HG02884 (cell line): ENCODE data around the gene CITED1.
A peak's percentile ranks its signal among the peaks of the same experiment; 100 is the strongest.

Experiments used
- ATAC-seq: cut with Tn5 transposase; IDR thresholded peaks from one replicate; pipeline ENCODE4 v1.9.1; 2021; ENCODE audit warnings: mild to moderate bottlenecking, moderate library complexity; ENCODE audit not compliant: unreplicated experiment

The CITED1 gene

DNA sequence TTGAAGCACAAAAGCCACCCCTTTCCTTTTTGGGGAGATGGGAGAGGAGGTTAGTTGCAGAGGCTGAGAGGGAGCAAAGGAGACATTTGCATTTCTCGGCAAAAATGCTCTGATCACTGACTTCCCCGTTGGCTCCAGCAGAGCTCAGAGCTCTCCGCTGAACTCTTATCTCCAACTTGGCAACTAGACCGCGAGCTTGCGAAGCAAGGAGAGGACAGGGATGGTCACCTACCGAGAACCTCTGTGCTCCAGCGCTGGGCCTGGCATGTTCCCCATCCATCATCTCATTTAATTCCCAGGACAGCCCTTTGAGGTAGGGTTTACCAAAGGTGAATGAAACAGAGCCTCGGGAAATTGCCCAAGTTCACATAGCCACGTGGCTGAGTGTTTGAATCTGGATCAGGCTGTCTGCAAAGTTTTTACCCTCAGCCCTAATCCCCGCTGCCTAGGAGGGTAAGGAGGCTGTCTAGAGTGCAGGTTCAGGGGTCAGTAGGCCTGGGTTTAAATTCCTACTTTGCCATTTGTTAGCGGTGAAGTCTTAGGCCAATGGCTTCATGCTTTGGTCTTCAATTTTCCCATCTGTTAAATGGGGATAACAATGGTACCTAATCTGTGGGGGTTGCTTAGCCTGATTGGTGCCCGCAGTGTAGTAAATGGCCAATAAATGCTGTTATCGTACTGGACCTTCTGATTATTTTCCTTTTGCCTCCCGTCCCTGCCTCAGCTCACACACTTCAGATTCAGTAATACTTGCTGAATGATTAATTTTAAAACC, 3.8 kb upstream of the CITED1 start:
- no peak for ATAC-seq

GRCh38 chrX:72308566-72309296, 3.0 kb upstream of the CITED1 start:
- ATAC-seq: no peak

- ATAC-seq: no peak
Observed at GRCh38 chrX:72308209-72308565, 2.5 kb upstream of the CITED1 start.

DNA sequence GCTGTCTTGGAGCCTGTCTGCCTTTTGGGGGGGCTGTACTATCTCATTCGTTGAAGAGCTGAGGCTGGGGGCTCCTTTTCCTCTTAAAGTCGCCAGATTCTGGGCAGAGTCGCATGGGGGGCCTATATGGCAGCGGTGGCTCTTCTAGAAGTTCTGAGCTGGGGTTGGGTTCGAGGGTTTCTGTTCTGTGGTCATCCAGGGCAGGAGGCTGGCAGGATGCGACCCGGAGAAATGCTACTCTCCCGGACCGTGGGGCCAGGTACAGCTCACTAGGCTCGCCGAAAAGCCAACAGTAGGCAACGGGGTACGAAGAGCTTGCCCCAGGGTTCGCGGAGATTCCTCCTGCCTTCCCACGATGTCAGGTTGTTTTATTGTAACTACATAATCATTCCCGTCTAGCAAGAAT, 1.9 kb upstream of the CITED1 start:
- no peak for ATAC-seq

DNA sequence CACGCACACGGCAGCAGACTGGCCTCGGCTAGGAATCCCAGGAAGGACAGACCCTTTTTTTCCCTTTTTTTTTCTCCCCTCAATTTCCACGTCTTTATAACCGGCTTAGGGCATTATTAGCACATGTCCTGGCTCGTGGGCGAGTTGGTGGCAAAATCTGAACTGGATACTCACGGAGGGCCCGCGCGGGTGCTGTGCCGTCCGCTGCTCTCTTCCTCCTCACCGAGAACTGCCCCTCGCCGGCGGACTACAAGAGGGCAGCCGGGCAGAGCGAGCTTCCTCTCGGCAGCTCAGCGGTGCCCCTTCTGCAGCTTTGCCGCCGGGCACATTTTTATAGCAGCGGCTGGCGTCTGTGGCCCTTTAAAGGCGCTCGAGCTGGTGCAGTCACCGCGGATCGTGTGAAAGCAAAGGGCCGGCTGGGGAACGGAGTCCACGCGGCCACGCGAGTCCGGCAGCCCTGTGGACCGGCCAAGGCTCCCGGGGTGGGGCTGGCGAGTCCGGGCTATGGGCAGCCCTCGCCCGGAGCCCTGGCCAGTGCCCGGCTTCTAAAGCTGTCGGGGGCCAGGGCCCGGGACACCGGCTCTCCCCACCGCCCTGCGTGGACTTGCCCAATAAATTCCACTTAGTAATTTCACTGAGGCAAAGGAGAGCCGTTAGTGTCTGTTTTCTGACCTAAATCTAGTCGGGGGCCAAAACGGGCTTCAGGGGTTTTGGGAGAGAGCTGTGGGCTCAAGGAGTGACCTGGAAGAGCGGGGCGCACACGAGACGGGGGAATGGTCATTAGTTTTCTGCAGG, 1.3 kb upstream of the CITED1 start:
- peak; percentile 49 for ATAC-seq

GRCh38 chrX:72306085-72306801, 529 bp upstream of the CITED1 start:
- ATAC-seq: no peak

DNA sequence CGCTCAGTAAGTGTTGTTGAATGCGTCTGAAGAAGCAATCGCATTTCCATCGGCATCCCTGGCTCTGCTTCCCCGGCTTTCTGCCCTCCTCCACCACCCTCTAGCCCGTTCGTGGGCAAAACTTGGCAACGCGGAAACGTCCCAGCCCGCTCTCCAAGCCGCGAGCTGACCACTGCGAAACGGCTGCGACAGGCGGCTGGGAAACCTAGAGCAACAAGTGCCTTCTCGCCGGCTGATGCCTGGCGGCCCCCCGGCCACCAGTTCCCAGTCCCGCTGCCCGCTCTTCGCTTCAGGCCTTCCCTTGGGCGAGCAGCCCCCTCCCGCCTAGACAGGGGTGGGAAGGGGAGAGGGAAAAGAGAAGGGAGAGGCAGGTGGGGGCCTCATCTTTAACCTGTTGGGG, 837 bp downstream of the CITED1 start:
- no peak for ATAC-seq

DNA sequence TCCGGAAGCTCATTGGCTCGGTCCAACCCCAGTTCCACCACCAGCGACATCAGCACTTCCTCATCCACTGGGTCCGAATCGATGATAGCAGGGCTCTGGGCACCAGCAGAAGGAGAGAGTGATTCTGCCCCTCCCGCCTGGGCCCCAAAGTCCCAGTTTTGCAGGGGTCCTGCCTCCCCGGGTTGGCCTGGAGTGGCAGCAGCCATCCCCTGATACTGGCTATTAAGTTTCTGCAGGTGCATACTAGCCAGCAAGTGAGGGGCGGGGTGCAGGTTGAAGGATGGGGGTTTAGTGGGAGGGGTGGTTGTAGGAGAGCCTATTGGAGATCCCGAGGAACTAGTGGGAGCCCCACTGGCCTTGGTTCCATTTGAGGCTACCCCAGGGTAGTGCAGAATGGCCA, 3.9 kb downstream of the CITED1 start:
- no peak for ATAC-seq

- no peak for ATAC-seq
Observed at GRCh38 chrX:72299891-72300630, 5.7 kb downstream of the CITED1 start.

DNA sequence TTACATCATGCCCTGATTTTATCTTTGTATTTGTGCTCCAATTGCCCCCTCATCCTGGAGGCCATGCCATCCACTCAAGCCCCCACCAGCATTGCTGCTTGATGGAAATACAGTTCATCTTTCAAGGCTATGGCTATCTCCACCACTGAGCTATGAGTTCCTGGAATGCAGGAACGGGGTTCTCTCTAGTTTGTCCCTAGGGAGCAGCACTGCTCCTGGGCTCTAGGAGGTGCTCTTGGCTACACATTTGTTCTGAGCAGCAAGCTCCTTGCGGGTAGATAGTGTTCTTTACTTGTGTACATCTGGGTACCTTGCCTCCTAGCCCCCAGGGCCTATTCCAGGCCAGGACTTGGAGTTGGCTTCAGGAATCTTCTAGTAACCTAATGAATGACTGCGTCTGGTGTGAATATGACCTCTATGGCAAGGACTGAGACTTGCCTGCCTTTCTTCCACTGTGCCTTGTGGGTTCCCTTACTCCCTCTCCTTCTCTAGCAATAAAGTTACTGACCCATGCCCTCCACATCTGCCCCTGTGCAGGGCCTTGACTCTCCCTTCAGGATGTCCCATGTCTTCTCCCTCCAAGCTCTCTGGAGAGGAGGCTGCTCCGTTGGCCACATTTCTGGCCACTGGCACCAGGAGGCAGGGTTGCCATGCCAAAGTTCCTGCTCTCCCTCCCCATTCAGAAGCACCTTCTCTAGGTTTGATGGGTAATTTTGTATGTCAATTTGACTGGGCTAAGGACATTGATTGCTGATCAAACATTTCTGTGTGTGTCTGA, 7.6 kb downstream of the CITED1 start:
- no peak for ATAC-seq

DNA sequence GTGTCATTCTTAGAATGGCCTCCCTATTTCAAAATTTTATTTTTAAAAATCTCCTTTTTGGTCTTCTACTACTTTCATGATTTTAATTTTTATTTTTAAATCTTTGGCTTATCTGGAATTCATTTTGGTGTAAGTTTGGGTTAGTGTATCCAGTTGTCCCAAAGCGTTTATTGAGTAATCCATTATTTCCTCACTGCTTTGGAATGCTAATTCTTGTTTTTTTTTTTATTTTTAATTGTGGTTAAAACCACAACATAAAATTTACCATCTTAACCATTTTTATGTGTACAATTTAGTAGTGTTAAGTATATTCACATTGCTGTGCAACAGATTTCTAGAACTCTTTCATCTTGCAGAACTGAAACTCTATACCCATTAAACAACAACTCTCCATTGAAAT, 8.7 kb downstream of the CITED1 start:
- ATAC-seq: no peak

GRCh38 chrX:72295745-72296144, 10.0 kb downstream of the CITED1 start:
- no peak for ATAC-seq

DNA sequence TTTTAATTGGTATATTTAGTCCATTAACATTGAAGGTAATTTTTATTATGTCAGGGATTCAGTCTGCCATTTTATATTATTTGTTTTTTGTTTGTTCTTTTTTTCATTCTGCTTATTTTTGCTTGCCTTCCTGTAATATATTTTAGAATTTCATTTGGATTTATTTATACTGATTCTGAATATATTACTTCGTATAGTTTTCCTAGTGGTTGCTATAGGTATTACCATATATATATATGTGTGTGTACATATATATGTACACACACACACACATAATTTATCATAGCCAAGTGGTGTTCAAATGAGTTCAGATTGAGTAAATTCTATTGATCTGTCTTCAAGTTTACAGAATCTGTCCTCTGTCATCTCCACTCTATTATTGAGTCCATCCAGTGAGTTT, 11.2 kb downstream of the CITED1 start:
- ATAC-seq: no peak

DNA sequence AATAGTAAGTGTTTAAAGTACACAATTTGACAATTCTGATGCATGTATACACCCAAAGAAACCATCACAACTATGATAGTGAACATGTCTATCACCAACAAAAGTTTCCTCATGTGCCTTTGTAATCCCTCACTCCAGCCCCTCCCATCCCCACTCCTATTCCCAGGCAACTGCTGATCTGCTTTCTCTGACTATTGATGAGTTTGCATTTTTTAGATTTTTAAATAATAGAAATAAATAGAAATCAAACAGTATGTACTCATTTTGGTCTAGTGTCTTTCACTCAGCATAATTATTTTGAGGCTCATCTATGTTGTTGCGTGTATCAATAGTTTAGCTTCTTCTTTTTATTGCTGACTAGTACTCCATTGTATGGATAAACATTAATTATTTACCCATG, 23.4 kb downstream of the CITED1 start:
- ATAC-seq: no peak

GRCh38 chrX:72280321-72280845, 25.3 kb downstream of the CITED1 start:
- ATAC-seq: no peak

- no peak for ATAC-seq
Observed at GRCh38 chrX:72276478-72276953, 29.2 kb downstream of the CITED1 start.

- no peak for ATAC-seq
Observed at GRCh38 chrX:72274526-72274925, 31.2 kb downstream of the CITED1 start.

GRCh38 chrX:72273718-72274117, 32.0 kb downstream of the CITED1 start:
- ATAC-seq: no peak

- no peak for ATAC-seq
Observed at GRCh38 chrX:72272868-72273267, 32.8 kb downstream of the CITED1 start.
